Spinal cord (tissue), 10 donors: ENCODE measurements around the gene PPP2R5C. TPM values are rescaled to one million over a fixed set of nuclear protein-coding genes. Genes with fewer than 3 reads are reported as not detected.

Experiments
- DNase-seq, 6 donors: peaks; one replicate each; pipeline versions ENCODE4 v3.0.0 to v3.0.0-alpha.2; 2013 to 2015; ENCODE audit warnings: low spot score in 6 of 6, low read depth in 4 of 6
- H3K27ac ChIP-seq: one replicate; pipeline ENCODE4 v1.5.1; 2013; ENCODE audit warnings: low read depth, low read length, control low read depth
- H3K27me3 ChIP-seq: one replicate; pipeline ENCODE4 v1.6.1; 2013; ENCODE audit warnings: low read length; ENCODE audit not compliant: control insufficient read depth, insufficient read depth
- H3K36me3 ChIP-seq: one replicate; pipeline ENCODE4 v1.6.1; 2013; ENCODE audit warnings: low read length; ENCODE audit not compliant: control insufficient read depth, insufficient read depth
- H3K4me1 ChIP-seq: one replicate; pipeline ENCODE4 v1.6.1; 2013; ENCODE audit warnings: low read length; ENCODE audit not compliant: control insufficient read depth, insufficient read depth
- H3K4me3 ChIP-seq: one replicate; pipeline ENCODE4 v1.5.1; 2013; ENCODE audit warnings: low read depth, low read length, control low read depth
- H3K9me3 ChIP-seq: one replicate; pipeline ENCODE4 v1.6.1; 2013; ENCODE audit warnings: low read length; ENCODE audit not compliant: control insufficient read depth, insufficient read depth
- WGBS: methylation state at CpG from one replicate; pipeline ENCODE4 v1.1.5; 2013; ENCODE audit warnings: missing lambda C conversion rate; ENCODE audit not compliant: insufficient coverage; 5-methylcytosine and 5-hydroxymethylcytosine counted together
- polyA plus RNA-seq, 2 donors: library from polyadenylated mRNA; unstranded; fragments of 120-200 nt; gene quantifications; one replicate each; pipeline ENCODE4 v1.2.1, GENCODE V29; 2013; ENCODE audit not compliant: insufficient read length in 2 of 2
- total RNA-seq, 2 donors: library from RNA; depleted of rRNA in 1 of 2; stranded (reverse); fragments of 120-200 nt in 1 of 2; fragments of >200 nt in 1 of 2; gene quantifications; one replicate each; pipeline versions ENCODE4 v1.2.3 to v1.2.4, GENCODE V29; 2013 to 2014
- donor health status: healthy.

PPP2R5C gene
- total and polyA plus RNA-seq, 4 donors: 104 to 136 (median 123) TPM

- no peak for DNase-seq
- peaks cover 6% of the 10 kb centered on the region for H3K9me3 ChIP-seq
- no peaks in the 10 kb centered on the region for H3K27me3 ChIP-seq
- H3K27ac ChIP-seq: no peak overlapping the region
- peaks cover 68% of the 10 kb centered on the region for H3K36me3 ChIP-seq
- no peaks in the 10 kb centered on the region for H3K4me1 ChIP-seq
- WGBS: 96% methylated on average over 15 of the region's 17 CpGs
- H3K4me3 ChIP-seq: no peak overlapping the region
Measured at GRCh38 chr14:101884089-101884933, 122.8 kb downstream of the PPP2R5C start.

GRCh38 chr14:101884934-101885576 is 123.5 kb downstream of the PPP2R5C start:
- no peaks in the 10 kb centered on the region for H3K27me3 ChIP-seq
- peaks cover 6% of the 10 kb centered on the region for H3K9me3 ChIP-seq
- peaks cover 64% of the 10 kb centered on the region for H3K36me3 ChIP-seq
- no peak overlapping the region for H3K27ac ChIP-seq
- H3K4me3 ChIP-seq: no peak overlapping the region
- 97% methylated on average over 22 of the region's 24 CpGs for WGBS
- DNase-seq: no peak
- no peaks in the 10 kb centered on the region for H3K4me1 ChIP-seq

- Histone ChIP-seq H3K27ac (no peak overlapping the region), H3K9me3 (peaks cover 6% of the 10 kb centered on the region), H3K27me3 (no peaks in the 10 kb centered on the region), H3K4me1 (no peaks in the 10 kb centered on the region), H3K36me3 (peaks cover 75% of the 10 kb centered on the region), H3K4me3 (no peak overlapping the region)
- WGBS: 98% methylated on average over 11 of the region's 11 CpGs
- no peak for DNase-seq
Measured at GRCh38 chr14:101887219-101887618, 125.7 kb downstream of the PPP2R5C start.

GRCh38 chr14:101888182-101888581 is 126.7 kb downstream of the PPP2R5C start:
- Histone ChIP-seq H3K4me1 (no peaks in the 10 kb centered on the region), H3K4me3 (no peak overlapping the region), H3K9me3 (peaks cover 6% of the 10 kb centered on the region), H3K27ac (no peak overlapping the region), H3K36me3 (peaks cover 70% of the 10 kb centered on the region), H3K27me3 (no peaks in the 10 kb centered on the region)
- no peak for DNase-seq
- WGBS: 90% methylated on average over 10 of the region's 10 CpGs

- no peak overlapping the region for H3K27ac ChIP-seq
- no peaks in the 10 kb centered on the region for H3K27me3 ChIP-seq
- DNase-seq: no peak
- no peak overlapping the region for H3K4me3 ChIP-seq
- peaks cover 6% of the 10 kb centered on the region for H3K9me3 ChIP-seq
- H3K4me1 ChIP-seq: no peaks in the 10 kb centered on the region
- H3K36me3 ChIP-seq: peaks cover 65% of the 10 kb centered on the region
- 92% methylated on average over 10 of the region's 10 CpGs for WGBS
Measured at GRCh38 chr14:101889366-101889765, 127.9 kb downstream of the PPP2R5C start.

- no peaks in the 10 kb centered on the region for H3K4me1 ChIP-seq
- H3K27me3 ChIP-seq: no peaks in the 10 kb centered on the region
- DNase-seq: peak in 1 of 6 donors; percentile 53
- H3K27ac ChIP-seq: no peak overlapping the region
- H3K9me3 ChIP-seq: peaks cover 6% of the 10 kb centered on the region
- 77% methylated on average over 5 of the region's 7 CpGs for WGBS
- peaks cover 60% of the 10 kb centered on the region for H3K36me3 ChIP-seq
- H3K4me3 ChIP-seq: no peak overlapping the region
Measured at GRCh38 chr14:101889898-101890297, 128.4 kb downstream of the PPP2R5C start.

GRCh38 chr14:101891471-101891870 is 130.0 kb downstream of the PPP2R5C start:
- H3K4me1 ChIP-seq: no peaks in the 10 kb centered on the region
- peaks cover 49% of the 10 kb centered on the region for H3K36me3 ChIP-seq
- no peak overlapping the region for H3K27ac ChIP-seq
- H3K27me3 ChIP-seq: no peaks in the 10 kb centered on the region
- WGBS: 96% methylated on average over 19 of the region's 20 CpGs
- DNase-seq: no peak
- H3K4me3 ChIP-seq: no peak overlapping the region
- peaks cover 2% of the 10 kb centered on the region for H3K9me3 ChIP-seq

GRCh38 chr14:101893759-101894158 is 132.2 kb downstream of the PPP2R5C start:
- no peaks in the 10 kb centered on the region for H3K4me1 ChIP-seq
- no peaks in the 10 kb centered on the region for H3K27me3 ChIP-seq
- no peak overlapping the region for H3K27ac ChIP-seq
- H3K4me3 ChIP-seq: no peak overlapping the region
- DNase-seq: no peak
- peaks cover 50% of the 10 kb centered on the region for H3K36me3 ChIP-seq
- WGBS: 65% methylated on average over 3 of the region's 3 CpGs
- no peaks in the 10 kb centered on the region for H3K9me3 ChIP-seq

- Histone ChIP-seq H3K4me1 (no peaks in the 10 kb centered on the region), H3K4me3 (no peak overlapping the region), H3K36me3 (peaks cover 51% of the 10 kb centered on the region), H3K27me3 (no peaks in the 10 kb centered on the region), H3K27ac (no peak overlapping the region), H3K9me3 (no peaks in the 10 kb centered on the region)
- WGBS: 88% methylated on average over 5 of the region's 12 CpGs
- peak in 2 of 6 donors; percentile 15 to 83 for DNase-seq
Measured at GRCh38 chr14:101894365-101895081, 133.0 kb downstream of the PPP2R5C start.
